Stimulated activated memory B cell treated with anti-CD40 and anti-IgM and Interleukin-4, amounts not matched to agents 10 μg/mL and 1 μg/mL and 100 μg/mL, for 72 hours (primary cell): Measurements from ENCODE around the gene SSH2.
"Not testable (repeated sequence)": the region's sequence is repeated elsewhere in the genome, so short reads cannot be mapped to it uniquely, and the experiment has no call there.

Source experiments
- ATAC-seq: fragments of 150-1000 bp; cut with Tn5 transposase; 2 replicates; pipeline ENCODE4 v1.10.0; 2021
- H3K27ac Mint-ChIP-seq: one replicate; pipeline ENCODE4 v1.8.0; 2022; ENCODE audit warnings: mild to moderate bottlenecking, mixed read lengths
- H3K27me3 Mint-ChIP-seq: one replicate; pipeline ENCODE4 v1.8.0; 2022; ENCODE audit warnings: mixed read lengths
- H3K36me3 Mint-ChIP-seq: one replicate; pipeline ENCODE4 v1.8.0; 2022; ENCODE audit warnings: mixed read lengths
- H3K4me1 Mint-ChIP-seq: one replicate; pipeline ENCODE4 v1.8.0; 2022; ENCODE audit warnings: mixed read lengths
- H3K4me3 Mint-ChIP-seq: one replicate; pipeline ENCODE4 v1.8.0; 2022; ENCODE audit warnings: mild to moderate bottlenecking, moderate library complexity, mixed read lengths
- H3K9me3 Mint-ChIP-seq: one replicate; pipeline ENCODE4 v1.8.0; 2022; ENCODE audit warnings: mixed read lengths

Gene SSH2

DNA sequence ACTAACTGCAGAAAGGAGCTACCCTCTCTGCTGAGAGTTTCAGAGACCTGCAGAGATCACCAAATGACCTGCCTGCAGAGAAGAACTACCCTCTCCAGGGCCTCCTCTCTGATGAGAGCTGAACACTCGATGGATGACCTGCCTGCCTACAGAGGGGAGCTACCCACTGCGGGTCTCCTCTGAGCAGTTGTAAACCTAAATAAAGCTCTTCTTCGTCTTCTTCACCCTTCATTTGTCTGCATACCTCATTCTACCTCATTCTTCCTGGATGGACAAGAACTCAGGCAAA lies 24.2 kb downstream of the SSH2 start:
- H3K27me3 Mint-ChIP-seq, result no peaks in the 10 kb centered on the region

DNA sequence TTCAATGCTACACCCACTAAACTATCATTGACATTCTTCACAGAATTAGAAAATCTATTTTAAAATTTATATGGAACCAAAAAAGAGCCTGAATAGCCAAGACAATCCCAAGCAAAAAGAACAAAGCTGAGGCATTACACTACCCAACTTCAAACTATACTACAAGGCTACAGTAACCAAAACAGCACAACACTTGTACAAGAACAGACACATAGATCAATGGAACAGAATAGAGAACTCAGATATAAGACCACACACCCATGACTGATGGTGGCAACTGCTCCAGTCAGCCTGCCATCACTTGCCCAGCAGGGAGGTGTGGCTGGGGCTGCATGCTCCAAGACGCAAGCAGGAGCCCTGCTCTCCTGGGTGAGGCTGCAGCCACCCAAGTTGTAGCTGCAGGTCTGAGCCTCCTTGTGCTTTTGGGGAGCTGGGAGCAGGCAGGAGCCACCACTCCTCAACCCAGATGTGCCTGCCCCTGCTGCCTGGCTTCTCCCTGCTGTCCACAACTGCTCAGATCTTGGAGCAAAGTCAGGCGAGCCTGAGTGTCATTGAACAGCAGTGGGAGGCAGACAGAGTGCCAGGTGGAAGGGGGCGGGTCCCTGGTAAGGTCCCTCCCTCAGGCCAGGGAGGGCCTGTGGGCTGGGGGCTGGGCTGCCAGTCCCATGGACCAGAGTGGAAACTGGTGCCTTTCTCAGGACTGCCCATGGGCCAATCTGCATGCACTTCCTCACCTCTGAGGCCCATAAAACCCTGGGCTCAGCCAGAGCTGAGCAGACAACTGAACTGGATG lies 24.7 kb downstream of the SSH2 start:
- no peak for ATAC-seq
- Mint-ChIP-seq H3K4me1 (peaks cover 25% of the 10 kb centered on the region), H3K4me3 (no peak overlapping the region)

More for the DNA sequence above, 24.2 kb downstream of the SSH2 start:
- Mint-ChIP-seq H3K4me1 (peaks cover 25% of the 10 kb centered on the region), H3K36me3 (peaks cover 24% of the 10 kb centered on the region), H3K27ac (no peak overlapping the region), H3K9me3 (peaks cover 10% of the 10 kb centered on the region), H3K4me3 (no peak overlapping the region)
- ATAC-seq, result no peak

DNA sequence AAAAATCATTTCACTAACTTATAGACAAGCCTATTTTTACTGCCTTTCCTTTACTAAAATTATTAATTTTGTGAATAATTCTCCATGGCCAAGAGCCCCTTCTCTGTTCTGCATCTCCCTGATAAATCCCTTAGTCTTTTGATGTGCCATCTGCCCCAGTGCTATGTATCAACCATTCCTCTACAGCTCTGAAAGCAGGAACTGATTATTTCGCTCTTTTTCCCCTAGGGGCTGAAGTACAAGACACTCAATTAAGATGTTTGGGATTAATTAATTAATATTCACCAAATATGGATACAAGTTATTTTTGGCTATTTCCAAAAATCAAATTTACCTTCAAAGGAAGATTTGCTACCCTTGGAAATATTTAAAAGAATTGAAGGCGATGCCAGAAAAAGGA lies 26.6 kb downstream of the SSH2 start:
- Mint-ChIP-seq H3K4me3 (no peak overlapping the region), H3K27me3 (no peaks in the 10 kb centered on the region)

More for the DNA sequence above, 24.7 kb downstream of the SSH2 start:
- peaks cover 10% of the 10 kb centered on the region for H3K9me3 Mint-ChIP-seq
- H3K36me3 Mint-ChIP-seq, result peaks cover 24% of the 10 kb centered on the region
- H3K27ac Mint-ChIP-seq, result no peak overlapping the region
- no peaks in the 10 kb centered on the region for H3K27me3 Mint-ChIP-seq

DNA sequence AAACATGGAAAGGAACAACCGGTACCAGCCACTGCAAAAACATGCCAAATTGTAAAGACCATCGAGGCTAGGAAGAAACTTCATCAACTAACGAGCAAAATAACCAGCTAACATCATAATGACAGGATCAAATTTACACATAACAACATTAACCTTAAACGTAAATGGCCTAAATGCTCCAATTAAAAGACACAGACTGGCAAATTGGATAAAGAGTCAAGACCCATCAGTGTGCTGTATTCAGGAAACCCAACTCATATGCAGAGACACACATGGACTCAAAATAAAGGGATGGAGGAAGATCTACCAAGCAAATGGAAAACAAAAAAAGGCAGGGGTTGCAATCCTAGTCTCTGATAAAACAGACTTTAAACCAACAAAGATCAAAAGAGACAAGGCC lies 32.9 kb downstream of the SSH2 start:
- H3K27me3 Mint-ChIP-seq, H3K4me3 Mint-ChIP-seq, H3K27ac Mint-ChIP-seq, ATAC-seq: not testable (repeated sequence)
- Mint-ChIP-seq H3K36me3 (peaks cover 19% of the 10 kb centered on the region), H3K9me3 (peaks cover 12% of the 10 kb centered on the region), H3K4me1 (peaks cover 14% of the 10 kb centered on the region)

More for the DNA sequence above, 26.6 kb downstream of the SSH2 start:
- H3K27ac Mint-ChIP-seq, result no peak overlapping the region
- peaks cover 25% of the 10 kb centered on the region for H3K4me1 Mint-ChIP-seq
- H3K9me3 Mint-ChIP-seq, result peaks cover 10% of the 10 kb centered on the region
- ATAC-seq, result no peak
- peaks cover 24% of the 10 kb centered on the region for H3K36me3 Mint-ChIP-seq

DNA sequence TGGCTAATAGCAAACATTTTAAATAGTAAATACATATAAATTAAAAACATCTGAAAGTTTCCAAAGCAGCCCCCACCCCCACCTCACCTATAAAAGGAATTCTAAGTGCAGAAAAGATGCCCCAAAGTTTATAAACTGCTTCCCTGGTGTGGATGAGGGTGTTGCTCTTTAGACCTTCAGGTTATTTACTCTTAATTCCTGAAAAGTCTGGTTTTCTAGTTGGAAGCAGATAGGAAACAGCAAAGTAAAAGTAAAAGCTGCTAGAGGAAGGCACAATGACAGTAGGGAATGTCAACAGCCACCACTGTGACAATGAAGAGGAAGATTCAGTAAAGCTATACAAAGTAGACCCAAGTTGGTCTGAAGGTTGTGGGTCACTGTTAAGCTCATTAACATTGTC lies 37.8 kb downstream of the SSH2 start:
- Mint-ChIP-seq H3K4me3 (no peak overlapping the region), H3K9me3 (peaks cover 11% of the 10 kb centered on the region), H3K27me3 (no peaks in the 10 kb centered on the region), H3K36me3 (peaks cover 28% of the 10 kb centered on the region), H3K4me1 (peaks cover 14% of the 10 kb centered on the region), H3K27ac (no peak overlapping the region)
- no peak for ATAC-seq

DNA sequence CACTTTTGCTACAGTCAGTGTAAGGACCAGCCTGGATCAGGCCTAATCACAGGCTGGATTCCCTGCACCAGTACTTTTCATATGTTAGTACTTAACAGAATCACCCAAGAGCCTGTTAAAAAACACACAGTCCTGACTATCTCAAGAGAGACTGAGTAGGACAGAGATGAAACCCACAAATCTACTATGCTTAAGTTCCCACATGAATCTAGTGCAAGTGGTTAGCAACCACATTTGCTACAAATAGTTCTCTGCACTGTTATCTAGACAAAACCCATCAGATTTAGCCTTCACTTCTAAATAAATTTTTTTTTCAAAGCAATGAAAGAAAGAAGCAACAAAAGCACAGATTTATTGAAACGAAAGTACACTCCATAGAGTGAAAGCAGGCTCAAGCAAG lies 38.9 kb downstream of the SSH2 start:
- H3K4me3 Mint-ChIP-seq, result no peak overlapping the region
- H3K36me3 Mint-ChIP-seq, result peaks cover 28% of the 10 kb centered on the region
- no peak overlapping the region for H3K27ac Mint-ChIP-seq

DNA sequence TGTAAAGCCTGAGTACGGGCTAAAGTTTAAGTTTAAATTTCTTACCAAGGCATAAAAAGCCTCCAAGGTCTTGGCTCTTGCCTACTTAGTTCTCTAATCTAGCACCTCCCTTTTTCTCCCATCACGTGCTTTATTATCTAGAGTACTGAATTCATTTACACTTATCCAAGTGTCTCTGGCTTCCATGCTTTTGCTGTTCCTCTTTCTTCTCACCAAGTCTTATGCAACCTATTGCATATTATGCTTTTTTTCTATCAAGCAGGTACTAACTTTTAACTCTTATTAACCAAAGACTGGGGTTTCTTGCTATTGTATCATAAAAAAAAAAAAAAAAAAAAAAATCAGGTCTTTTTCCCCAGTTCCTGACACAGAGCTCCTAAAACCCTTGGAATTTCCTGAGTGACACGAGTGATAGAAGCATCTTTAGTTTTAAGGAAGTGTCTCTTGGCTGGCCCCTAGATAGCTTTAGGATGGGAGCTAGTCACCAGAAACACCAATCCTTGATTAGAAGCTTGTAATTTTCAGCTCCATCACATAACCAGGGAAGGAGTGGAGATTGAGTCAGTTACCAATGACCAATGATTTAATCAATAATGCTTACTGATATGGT lies 44.9 kb downstream of the SSH2 start:
- H3K27ac Mint-ChIP-seq, result no peak overlapping the region
- no peak for ATAC-seq
- H3K4me3 Mint-ChIP-seq, result no peak overlapping the region
- H3K4me1 Mint-ChIP-seq, result peaks cover 40% of the 10 kb centered on the region
- no peaks in the 10 kb centered on the region for H3K9me3 Mint-ChIP-seq
- peaks cover 16% of the 10 kb centered on the region for H3K36me3 Mint-ChIP-seq
- no peaks in the 10 kb centered on the region for H3K27me3 Mint-ChIP-seq

More for the DNA sequence above, 38.9 kb downstream of the SSH2 start:
- Mint-ChIP-seq H3K27me3 (no peaks in the 10 kb centered on the region), H3K9me3 (peaks cover 9% of the 10 kb centered on the region), H3K4me1 (peaks cover 15% of the 10 kb centered on the region)
- ATAC-seq, result no peak

DNA sequence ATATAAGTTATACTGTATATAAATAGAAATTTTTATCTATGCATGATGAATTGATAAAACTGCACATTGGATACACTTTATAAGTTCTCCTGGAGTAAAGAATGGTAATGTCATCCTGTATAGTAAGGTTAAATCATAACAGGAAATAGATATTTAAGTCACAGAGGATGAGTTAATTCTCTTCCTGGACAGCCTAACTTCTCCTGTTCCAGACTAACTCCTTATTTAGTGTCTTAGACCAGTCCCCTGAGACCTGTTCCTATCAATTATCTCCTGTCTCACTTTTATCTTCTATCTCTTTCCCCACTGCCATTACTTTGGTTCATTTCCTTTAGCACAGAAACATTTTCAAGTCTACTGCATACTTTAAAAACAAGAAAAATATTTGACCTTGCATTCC lies 46.5 kb downstream of the SSH2 start:
- Mint-ChIP-seq H3K4me3 (no peak overlapping the region), H3K9me3 (no peaks in the 10 kb centered on the region), H3K4me1 (peaks cover 42% of the 10 kb centered on the region), H3K27ac (peak overlapping the region; percentile 7), H3K27me3 (no peaks in the 10 kb centered on the region), H3K36me3 (peaks cover 10% of the 10 kb centered on the region)
- no peak for ATAC-seq

DNA sequence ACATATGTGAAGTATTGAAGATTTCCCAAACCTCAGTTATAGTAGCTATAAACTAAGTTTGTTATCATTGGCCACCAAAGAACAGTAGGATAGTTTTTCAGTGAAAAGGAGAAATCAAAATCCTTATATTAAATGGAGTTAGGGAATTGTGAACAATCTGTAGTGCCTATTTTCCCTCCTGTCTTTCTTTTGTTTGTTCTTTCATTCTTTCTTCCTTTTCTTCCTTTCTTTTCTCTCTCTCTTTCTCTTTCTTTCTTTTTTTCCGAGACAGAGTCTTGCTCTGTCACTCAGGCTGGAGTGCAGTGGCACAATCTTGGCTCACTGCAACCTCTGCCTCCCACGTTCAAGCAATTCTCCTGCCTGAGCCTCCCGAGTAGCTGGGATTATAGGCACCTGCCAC lies 48.8 kb downstream of the SSH2 start:
- no peak overlapping the region for H3K27ac Mint-ChIP-seq
- no peak overlapping the region for H3K4me3 Mint-ChIP-seq
- ATAC-seq, result no peak
- H3K36me3 Mint-ChIP-seq, result peaks cover 22% of the 10 kb centered on the region
- peaks cover 3% of the 10 kb centered on the region for H3K9me3 Mint-ChIP-seq
- no peaks in the 10 kb centered on the region for H3K27me3 Mint-ChIP-seq
- H3K4me1 Mint-ChIP-seq, result peaks cover 57% of the 10 kb centered on the region

DNA sequence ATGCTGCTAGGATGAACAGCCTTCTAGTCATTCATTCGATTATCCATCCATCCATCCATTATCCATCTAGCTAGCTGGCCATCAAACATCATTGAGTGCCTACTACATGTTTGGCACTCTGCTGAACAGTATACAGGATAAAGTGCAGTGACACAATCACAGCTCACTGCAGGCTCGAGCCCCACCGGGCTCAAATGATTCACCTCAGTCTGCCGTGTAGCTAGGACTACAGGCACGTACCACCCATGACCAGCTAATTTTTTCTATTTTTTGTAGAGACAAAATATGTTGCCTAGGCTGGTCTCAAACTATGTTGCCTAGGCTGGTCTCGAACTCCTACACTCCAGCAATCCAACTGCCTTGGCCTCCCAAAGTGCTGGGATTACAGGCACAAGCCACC lies 50.0 kb downstream of the SSH2 start:
- Mint-ChIP-seq H3K27me3 (no peaks in the 10 kb centered on the region), H3K9me3 (peaks cover 3% of the 10 kb centered on the region), H3K4me1 (peaks cover 62% of the 10 kb centered on the region), H3K36me3 (peaks cover 23% of the 10 kb centered on the region), H3K27ac (no peak overlapping the region), H3K4me3 (no peak overlapping the region)
- no peak for ATAC-seq

DNA sequence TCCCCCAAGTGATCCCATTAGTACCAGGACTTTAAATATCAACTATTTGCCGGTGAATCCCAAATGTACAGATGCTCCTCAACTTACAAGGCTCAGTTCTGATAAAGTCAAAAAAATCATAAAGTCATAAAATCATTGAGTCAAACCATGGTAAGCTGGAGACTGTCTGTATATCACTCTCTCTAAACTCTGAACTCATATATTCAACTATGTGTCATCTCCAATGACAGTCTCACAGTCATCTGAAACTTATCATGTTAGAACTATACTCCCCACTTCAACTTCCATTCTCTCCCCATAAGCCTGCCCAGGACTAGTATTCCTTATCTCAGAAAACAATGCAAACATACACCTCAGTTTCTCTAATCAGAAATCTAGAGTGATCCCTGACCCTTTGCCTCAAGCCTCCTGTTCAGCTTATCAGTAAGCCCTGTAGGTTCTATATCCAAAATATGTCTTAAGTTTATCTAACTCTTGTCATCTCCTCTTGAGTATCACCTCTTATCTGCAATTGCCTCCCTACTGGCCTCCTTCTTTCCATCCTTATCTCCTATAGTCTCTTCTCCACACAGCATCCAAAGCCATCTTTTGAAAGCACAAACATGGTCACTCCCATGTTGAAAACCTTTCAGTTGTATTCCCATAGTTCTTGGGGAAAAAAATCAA lies 55.0 kb downstream of the SSH2 start:
- ATAC-seq, result no peak
- no peaks in the 10 kb centered on the region for H3K27me3 Mint-ChIP-seq
- peaks cover 23% of the 10 kb centered on the region for H3K36me3 Mint-ChIP-seq
- no peak overlapping the region for H3K4me3 Mint-ChIP-seq
- peaks cover 3% of the 10 kb centered on the region for H3K9me3 Mint-ChIP-seq
- H3K4me1 Mint-ChIP-seq, result peaks cover 52% of the 10 kb centered on the region
- no peak overlapping the region for H3K27ac Mint-ChIP-seq

DNA sequence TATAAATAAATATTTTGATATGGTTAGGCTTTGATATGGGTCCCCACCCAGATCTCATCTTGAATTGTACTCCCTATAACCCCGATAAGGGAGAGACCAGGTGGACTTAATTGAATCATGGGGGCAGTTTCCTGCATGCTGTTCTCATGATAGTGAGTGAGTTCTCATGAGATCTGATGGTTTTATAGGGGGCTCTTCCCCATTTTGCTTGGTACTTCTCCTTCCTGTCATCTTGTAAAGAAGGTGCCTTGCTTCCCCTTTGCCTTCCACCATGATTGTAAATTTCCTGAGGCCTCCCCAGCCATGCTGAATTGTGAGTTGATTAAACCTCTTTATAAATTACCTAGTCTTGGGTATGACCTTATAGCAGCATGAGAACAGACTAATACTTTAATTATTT lies 55.7 kb downstream of the SSH2 start:
- not testable (repeated sequence) for H3K4me3 Mint-ChIP-seq, ATAC-seq, H3K9me3 Mint-ChIP-seq, H3K27ac Mint-ChIP-seq, H3K27me3 Mint-ChIP-seq
- H3K36me3 Mint-ChIP-seq, result peaks cover 23% of the 10 kb centered on the region
- peaks cover 48% of the 10 kb centered on the region for H3K4me1 Mint-ChIP-seq

DNA sequence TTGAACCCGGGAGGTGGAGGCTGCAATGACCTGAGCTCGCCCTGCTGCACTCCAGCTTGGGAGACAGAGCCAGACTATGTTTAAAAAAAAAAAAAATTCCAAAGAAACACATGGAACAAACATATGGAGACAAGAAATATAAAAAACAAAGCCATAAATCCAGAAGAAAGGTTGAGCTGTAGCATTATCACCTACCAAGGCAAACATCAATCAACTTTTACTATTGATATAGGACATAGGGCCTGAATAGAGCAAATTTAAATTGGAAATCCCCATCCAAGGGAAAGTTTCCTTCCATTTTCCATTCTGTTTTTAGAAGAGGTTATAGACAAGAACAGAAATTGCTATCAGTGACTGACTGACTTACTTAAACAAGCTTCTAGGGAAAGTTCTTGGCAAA lies 56.6 kb downstream of the SSH2 start:
- Mint-ChIP-seq H3K36me3 (peaks cover 23% of the 10 kb centered on the region), H3K9me3 (peaks cover 3% of the 10 kb centered on the region), H3K27ac (no peak overlapping the region), H3K27me3 (no peaks in the 10 kb centered on the region), H3K4me3 (no peak overlapping the region), H3K4me1 (peaks cover 53% of the 10 kb centered on the region)
- ATAC-seq, result no peak

DNA sequence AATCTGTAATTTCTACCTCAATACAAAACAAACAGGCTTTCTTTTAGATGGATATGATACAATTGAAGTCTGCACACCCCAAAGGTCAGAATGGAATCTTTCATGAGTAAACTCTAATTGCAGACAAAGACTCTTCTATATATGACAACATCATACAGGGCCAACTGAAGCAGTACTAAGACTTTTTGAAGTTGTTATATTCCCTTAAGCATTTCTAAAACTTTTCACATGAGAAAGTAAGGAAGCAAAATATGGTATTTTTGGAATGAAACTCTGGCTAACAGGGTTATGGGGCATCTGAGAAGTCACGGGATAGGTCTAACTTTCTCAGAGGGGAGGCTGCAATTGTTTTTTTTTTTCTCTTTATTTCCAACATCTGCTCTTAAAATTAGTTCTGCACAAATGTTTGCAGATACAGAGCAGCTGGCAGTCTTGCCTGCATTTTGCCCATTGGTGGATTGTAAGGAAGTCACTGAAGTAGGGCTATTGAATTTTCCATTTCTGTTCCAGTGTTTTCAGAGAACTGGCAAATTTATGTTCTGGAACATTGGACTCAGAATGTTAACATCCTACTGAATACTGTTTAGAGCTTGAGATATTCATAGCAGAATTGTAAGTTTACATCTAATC lies 59.1 kb downstream of the SSH2 start:
- Mint-ChIP-seq H3K27me3 (no peaks in the 10 kb centered on the region), H3K9me3 (no peaks in the 10 kb centered on the region), H3K36me3 (peaks cover 5% of the 10 kb centered on the region), H3K4me1 (peaks cover 60% of the 10 kb centered on the region), H3K27ac (no peak overlapping the region), H3K4me3 (no peak overlapping the region)
- no peak for ATAC-seq

DNA sequence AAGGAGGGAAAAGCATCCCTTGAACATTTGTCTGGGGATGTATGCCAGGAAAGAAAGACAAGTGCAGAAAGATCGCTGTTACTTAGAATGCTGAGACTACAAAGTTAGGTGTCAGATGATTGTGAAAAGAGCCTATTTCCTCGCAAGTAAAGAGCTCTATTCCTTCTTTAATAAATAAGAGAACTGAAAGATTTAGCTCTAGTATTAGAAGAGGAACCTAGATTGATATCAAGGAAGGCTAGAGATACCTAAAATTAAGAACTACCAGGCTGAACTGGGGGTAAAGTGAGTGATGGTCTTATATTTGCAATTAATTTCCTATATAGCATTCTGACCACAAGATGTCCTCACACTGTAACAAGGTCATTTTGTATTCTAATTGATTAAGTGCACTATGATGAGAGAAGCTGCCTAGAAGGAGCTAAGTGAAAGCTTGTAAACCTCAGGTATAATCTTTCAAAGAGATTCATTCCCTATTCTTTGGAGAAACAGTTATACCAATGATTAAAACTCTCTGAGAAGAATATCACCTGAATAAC lies 62.3 kb downstream of the SSH2 start:
- no peaks in the 10 kb centered on the region for H3K36me3 Mint-ChIP-seq
- no peak for ATAC-seq
- no peaks in the 10 kb centered on the region for H3K9me3 Mint-ChIP-seq
- H3K27ac Mint-ChIP-seq, result no peak overlapping the region
- no peak overlapping the region for H3K4me3 Mint-ChIP-seq
- H3K27me3 Mint-ChIP-seq, result no peaks in the 10 kb centered on the region
- H3K4me1 Mint-ChIP-seq, result peaks cover 55% of the 10 kb centered on the region
